Activated CD4-positive, alpha-beta T cell treated with anti-CD3 and anti-CD28 coated beads, Interleukin-2, amount 50 U/mL, for 4 hours (primary cell): ENCODE measurements around the gene PAQR9.

Source experiments
- DNase-seq, 2 experiments: peaks; one replicate each; pipeline ENCODE4 v3.0.0-alpha.2; 2020

PAQR9 gene

DNA sequence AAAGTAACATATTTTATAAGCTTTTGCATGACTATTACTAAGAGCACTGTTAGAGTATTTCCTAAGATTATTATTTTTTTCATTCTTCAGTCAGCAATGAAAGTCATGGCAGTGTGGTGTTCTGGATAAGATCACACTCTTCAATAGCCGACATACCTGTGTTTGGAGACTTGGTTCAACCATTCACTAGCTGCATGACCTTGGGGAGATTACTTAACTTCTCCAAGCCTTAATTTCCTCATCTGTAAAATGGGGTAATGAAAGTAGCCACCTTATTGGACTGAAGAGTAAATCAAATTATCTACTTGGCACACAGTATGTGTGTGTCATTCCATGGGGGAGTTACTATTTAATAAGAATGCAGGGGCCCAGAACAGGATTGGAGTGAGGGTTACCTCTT, 50.0 kb downstream of the PAQR9 start:
- no peak for DNase-seq

DNA sequence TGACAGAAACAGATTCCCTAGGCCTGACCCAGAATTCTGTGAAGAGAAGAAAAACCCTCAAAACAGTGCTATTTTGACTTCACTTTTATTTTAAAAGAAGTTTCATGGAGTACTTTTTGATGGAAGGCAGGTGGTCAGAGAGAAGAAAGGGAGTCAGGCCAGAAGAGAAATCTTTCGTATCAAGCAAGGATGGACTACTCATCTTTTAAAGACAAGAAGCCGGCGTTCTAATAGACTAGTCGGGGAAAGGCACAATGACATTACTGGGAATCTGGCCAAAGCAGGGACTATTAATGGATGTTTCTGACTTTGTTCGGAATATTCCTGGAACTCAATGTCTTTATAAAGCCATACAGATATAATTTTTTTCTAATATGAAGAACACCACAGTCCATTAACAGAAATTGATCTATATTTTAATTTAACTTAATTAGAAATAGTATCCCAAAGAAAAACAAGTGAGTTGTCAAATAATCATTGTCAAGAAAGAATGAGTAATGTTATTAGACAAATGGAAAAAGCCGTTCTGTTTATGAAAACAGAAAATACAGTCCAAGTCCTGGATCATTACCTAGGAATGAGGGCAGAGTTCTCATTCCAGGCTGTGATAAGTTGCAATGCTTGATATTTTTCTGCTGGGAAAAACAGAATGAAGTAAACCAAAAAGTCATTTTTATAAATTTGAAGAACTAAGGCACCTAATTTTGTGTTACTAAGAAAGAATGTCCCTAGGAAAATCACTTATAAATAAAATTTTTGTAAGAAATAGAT, 50.9 kb downstream of the PAQR9 start:
- DNase-seq: no peak
